Measurements from ENCODE around the gene ADSS2.

ADSS2 gene

DNA sequence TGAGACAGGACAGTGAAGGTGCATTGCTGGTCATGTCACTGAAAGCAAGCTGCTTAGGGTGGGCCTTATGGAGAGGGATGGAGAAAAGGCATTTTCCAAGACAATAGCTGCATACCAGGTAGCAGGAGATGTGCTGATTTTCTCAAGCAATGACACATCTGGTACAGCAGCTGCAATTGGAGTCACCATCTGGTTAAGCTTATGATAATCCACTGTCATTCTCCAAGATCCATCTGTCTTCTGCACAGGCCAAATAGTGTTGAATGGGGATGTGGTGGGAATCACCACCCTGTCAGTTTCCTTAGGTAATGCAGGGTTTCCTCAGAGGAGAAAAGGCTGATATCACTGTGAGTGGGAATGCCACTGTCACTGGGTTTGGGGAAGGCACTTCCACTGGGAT lies 54.6 kb downstream of the ADSS2 start:
- no peak overlapping the region for H3K4me3 ChIP-seq (ENCODE audit: low read depth, low read length)
- TF ChIP-seq, protein P1, sequence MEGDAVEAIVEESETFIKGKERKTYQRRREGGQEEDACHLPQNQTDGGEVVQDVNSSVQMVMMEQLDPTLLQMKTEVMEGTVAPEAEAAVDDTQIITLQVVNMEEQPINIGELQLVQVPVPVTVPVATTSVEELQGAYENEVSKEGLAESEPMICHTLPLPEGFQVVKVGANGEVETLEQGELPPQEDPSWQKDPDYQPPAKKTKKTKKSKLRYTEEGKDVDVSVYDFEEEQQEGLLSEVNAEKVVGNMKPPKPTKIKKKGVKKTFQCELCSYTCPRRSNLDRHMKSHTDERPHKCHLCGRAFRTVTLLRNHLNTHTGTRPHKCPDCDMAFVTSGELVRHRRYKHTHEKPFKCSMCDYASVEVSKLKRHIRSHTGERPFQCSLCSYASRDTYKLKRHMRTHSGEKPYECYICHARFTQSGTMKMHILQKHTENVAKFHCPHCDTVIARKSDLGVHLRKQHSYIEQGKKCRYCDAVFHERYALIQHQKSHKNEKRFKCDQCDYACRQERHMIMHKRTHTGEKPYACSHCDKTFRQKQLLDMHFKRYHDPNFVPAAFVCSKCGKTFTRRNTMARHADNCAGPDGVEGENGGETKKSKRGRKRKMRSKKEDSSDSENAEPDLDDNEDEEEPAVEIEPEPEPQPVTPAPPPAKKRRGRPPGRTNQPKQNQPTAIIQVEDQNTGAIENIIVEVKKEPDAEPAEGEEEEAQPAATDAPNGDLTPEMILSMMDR (IDR thresholded peaks at IDR 0.05; ENCODE audit: control insufficient read depth, extremely low read depth, insufficient read depth): no peak
- no peak for DNase-seq (ENCODE audit: low read depth)

DNA sequence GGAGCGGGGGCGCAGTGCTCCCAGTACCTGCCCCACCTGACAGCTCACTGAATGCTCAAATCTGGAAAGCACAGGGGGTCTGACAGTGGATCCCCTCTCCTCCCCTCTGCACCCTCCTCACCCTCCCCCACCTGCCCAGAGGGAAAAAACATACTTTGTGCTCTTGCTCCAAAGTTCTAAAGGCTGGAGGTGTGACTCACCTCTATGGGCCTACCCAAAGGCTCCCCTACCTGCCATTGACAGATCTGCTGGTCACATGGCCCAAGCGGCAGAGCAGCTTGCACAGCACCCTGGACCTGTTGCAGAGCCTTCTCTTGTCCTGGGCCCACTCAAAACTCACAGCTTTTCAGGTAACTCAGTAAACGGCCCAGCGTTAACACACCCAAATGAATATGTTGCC lies 55.7 kb downstream of the ADSS2 start:
- TF ChIP-seq, protein P1 (IDR thresholded peaks at IDR 0.05; ENCODE audit: control insufficient read depth, extremely low read depth, insufficient read depth): no peak
- H3K4me3 ChIP-seq (ENCODE audit: low read depth, low read length): no peak overlapping the region
- no peak for DNase-seq (ENCODE audit: low read depth)

DNA sequence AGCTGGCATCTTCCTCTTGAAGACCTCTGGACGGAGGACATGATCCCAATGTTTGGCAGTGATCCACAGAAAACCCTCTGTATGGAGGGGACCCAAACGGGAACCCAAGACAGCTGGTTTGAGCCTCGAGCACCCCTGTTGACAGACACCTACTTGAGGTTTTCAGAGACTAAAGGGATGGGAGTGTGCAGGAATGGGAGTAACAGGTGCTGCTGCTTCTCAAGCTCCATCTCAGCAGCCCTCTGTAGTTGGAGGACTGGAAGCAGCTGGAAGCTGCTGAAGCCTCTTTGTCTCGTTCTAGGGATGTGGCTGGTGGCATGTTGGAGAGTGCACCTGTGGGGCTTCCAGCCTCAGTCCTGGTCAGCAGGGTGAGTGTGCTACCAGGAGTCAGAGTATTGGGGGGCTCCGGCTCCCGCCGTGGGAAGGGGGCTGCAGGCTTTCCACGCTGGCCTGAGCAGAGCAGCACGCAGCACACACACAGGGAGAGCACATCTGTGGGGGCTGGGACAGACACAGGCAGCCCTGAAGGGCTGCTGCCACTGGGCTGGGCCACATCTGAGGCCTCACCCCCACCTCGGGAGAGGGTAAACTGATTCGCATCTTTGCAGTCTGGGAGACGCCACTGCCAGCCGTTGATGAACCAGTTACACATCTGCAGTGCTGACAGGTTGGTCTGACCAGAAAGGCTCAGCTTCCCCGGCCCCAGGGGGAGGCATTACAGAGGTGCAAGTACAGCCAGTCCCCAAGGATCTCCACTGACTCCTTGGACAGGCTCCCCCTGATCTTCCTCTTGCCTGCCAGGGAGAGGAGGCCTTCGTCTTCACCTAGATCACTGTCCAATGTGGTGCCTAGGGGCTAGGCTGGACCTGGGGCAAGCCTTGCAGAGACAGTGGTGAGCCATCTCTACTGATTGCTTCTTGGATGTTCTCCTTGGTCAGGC lies 56.6 kb downstream of the ADSS2 start:
- DNase-seq (ENCODE audit: low read depth): no peak
- TF ChIP-seq, protein P1 (IDR thresholded peaks at IDR 0.05; ENCODE audit: control insufficient read depth, extremely low read depth, insufficient read depth): no peak
- no peak overlapping the region for H3K4me3 ChIP-seq (ENCODE audit: low read depth, low read length)

DNA sequence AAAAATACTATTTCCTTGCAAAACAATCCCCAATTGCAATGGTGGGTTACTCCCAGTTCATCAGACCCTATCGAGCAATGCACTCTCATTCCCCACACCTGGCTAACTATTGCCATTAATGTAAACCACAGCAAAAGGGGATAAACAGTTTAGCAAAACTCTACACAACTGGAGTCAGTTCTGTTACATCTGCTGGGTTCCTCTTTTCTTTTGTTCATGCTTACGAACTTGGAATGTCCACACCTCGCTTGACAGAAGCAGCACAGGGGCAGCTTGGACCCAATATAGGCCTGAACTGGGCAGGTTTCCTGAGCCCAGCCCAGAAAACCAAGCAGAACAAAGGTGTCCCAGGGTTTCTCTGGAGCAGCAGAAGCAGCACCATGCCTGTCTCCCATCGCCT lies 57.4 kb downstream of the ADSS2 start:
- no peak overlapping the region for H3K4me3 ChIP-seq (ENCODE audit: low read depth, low read length)
- TF ChIP-seq, protein P1 (IDR thresholded peaks at IDR 0.05; ENCODE audit: control insufficient read depth, extremely low read depth, insufficient read depth): no peak
- no peak for DNase-seq (ENCODE audit: low read depth)

DNA sequence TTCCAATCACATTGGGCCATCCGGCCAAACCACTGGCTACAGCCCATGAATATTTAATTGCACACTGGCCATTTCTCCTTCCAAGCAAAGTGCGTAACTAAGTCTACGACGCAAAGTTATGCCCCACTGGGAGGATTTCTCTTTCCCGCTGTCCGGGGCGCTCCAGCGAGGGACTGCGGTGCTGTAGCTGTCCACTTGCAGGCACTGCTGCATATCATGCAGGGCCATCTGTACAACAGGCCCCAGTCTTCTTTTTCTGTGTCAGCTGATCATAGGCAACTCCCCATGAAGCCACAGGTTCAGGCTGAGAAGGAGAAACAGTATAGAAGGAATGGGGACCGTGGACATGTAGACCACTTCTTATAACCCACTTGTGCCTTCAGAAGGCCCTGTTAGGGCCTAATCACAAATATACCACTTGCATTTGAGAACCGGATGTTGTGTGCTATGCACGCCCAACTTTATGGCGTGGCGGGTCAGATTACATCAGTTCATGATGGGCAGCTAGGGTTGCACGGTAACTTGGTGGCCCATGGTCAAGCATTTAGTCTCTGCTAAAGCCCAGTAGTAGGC lies 58.0 kb downstream of the ADSS2 start:
- no peak for DNase-seq (ENCODE audit: low read depth)
- no peak overlapping the region for H3K4me3 ChIP-seq (ENCODE audit: low read depth, low read length)
- TF ChIP-seq, protein P1 (IDR thresholded peaks at IDR 0.05; ENCODE audit: control insufficient read depth, extremely low read depth, insufficient read depth): no peak

- no peak overlapping the region for H3K4me3 ChIP-seq (ENCODE audit: low read depth, low read length)
- no peak for DNase-seq (ENCODE audit: low read depth)
- TF ChIP-seq, protein P1 (IDR thresholded peaks at IDR 0.05; ENCODE audit: control insufficient read depth, extremely low read depth, insufficient read depth): no peak
Measured at GRCh38 chr1:244391761-244392160, 59.9 kb downstream of the ADSS2 start.
